ENCODE measurements around the gene NHLRC2.

GRCh38 chr10:113822174-113822573 is 32.3 kb upstream of the NHLRC2 start:
- TF ChIP-seq EED (IDR thresholded peaks at IDR 0.05; ENCODE audit: low read depth): no peak
- TF ChIP-seq RCOR1 (conservative IDR thresholded peaks at IDR 0.05; ENCODE audit: low read depth, low read length): no peak
- TF ChIP-seq TAF1 (IDR thresholded peaks at IDR 0.05; ENCODE audit: borderline replicate concordance, low read depth, low read length): no peak
- no peak for TF ChIP-seq EZH2 (IDR thresholded peaks at IDR 0.05; ENCODE audit: borderline replicate concordance, control insufficient read depth, low read depth, low read length)
- no peak for TF ChIP-seq PML (IDR thresholded peaks at IDR 0.05; ENCODE audit: low read length)
- TF ChIP-seq NFYB (IDR thresholded peaks at IDR 0.05; ENCODE audit: insufficient read depth, low read depth, low read length): no peak
- TF ChIP-seq POLR2AphosphoS5 (IDR thresholded peaks at IDR 0.05; ENCODE audit: low read length): no peak
- no peak for TF ChIP-seq RB1 (IDR thresholded peaks at IDR 0.05; ENCODE audit: borderline replicate concordance)
- no peak for TF ChIP-seq CHD2 (IDR thresholded peaks at IDR 0.05; ENCODE audit: borderline replicate concordance, low read depth, low read length)
- no peak for TF ChIP-seq CHD4 (IDR thresholded peaks at IDR 0.05)
- no peak for TF ChIP-seq SMAD5 (IDR thresholded peaks at IDR 0.05; ENCODE audit: low read depth)
- no peak for TF ChIP-seq MAX (IDR thresholded peaks at IDR 0.05; ENCODE audit: low read depth, low read length)
- TF ChIP-seq STAT3 (IDR thresholded peaks at IDR 0.05; ENCODE audit: low read depth, low read length): no peak
